ENCODE results near the gene FAM163A.

FAM163A gene

GRCh38 chr1:179856296-179856695 lies 113.2 kb downstream of the FAM163A start:
- Histone ChIP-seq H2AFZ (ENCODE audit: low read length) (no peak overlapping the region), H3K4me3 (ENCODE audit: low read length in 2 of 2) (no peak overlapping the region), H2BK15ac (ENCODE audit: low read length) (no peak overlapping the region), H2BK12ac (ENCODE audit: low read length) (no peak overlapping the region), H3K9ac (ENCODE audit: low read depth, low read length, poor library complexity) (no peak overlapping the region), H3K18ac (ENCODE audit: low read length) (no peak overlapping the region), H3K79me1 (ENCODE audit: low read depth, low read length) (no peaks in the 10 kb centered on the region), H3K4ac (ENCODE audit: low read length) (no peak overlapping the region), H2BK5ac (ENCODE audit: low read length) (no peak overlapping the region), H3K9me3 (replicated peaks in 1 of 2; ENCODE audit: control insufficient read depth in 2 of 2, insufficient read depth in 1 of 2, low read depth in 1 of 2, low read length in 2 of 2) (no peaks in the 10 kb centered on the region), H3K23ac (ENCODE audit: low read depth, low read length, poor library complexity) (no peak overlapping the region), H3K27me3 (ENCODE audit: control insufficient read depth in 3 of 3, insufficient read depth in 3 of 3, low read depth in 1 of 3, low read length in 3 of 3) (no peaks in the 10 kb centered on the region), H3K4me2 (ENCODE audit: insufficient read depth, low read length, poor library complexity, severe bottlenecking) (no peak overlapping the region), H2AK5ac (ENCODE audit: low read depth, low read length) (no peak overlapping the region), H3K4me1 (ENCODE audit: control insufficient read depth in 2 of 2, insufficient read depth in 1 of 2, low read depth in 1 of 2, low read length in 2 of 2) (peaks cover 0 to 13% of the 10 kb centered on the region in 2 donors), H3K27ac (replicated peaks; ENCODE audit: low read length) (no peak overlapping the region), H4K8ac (ENCODE audit: low read depth, low read length) (no peak overlapping the region), H2BK120ac (ENCODE audit: low read depth, low read length) (no peak overlapping the region), H3K14ac (ENCODE audit: low read length) (no peak overlapping the region), H4K91ac (ENCODE audit: low read depth, low read length, poor library complexity) (no peak overlapping the region), H3K36me3 (replicated peaks in 1 of 2; ENCODE audit: control insufficient read depth in 2 of 2, insufficient read depth in 2 of 2, low read length in 2 of 2) (peaks cover 2 to 60% of the 10 kb centered on the region in 2 donors)
- DNase-seq (ENCODE audit: low spot score) = no peak
- WGBS, 2 donors (ENCODE audit: extremely low coverage in 2 of 2, insufficient read length in 2 of 2, insufficient replicate concordance in 1 of 2) = no CpG with 5 or more reads among the region's 2 CpGs

- no peak overlapping the region for H2AK5ac ChIP-seq (ENCODE audit: low read depth, low read length)
- no peak overlapping the region for H4K8ac ChIP-seq (ENCODE audit: low read depth, low read length)
- H3K36me3 ChIP-seq (replicated peaks in 1 of 2; ENCODE audit: control insufficient read depth in 2 of 2, insufficient read depth in 2 of 2, low read length in 2 of 2) = peaks cover 2 to 63% of the 10 kb centered on the region in 2 donors
- H3K79me1 ChIP-seq (ENCODE audit: low read depth, low read length) = no peaks in the 10 kb centered on the region
- H2BK12ac ChIP-seq (ENCODE audit: low read length) = no peak overlapping the region
- H4K91ac ChIP-seq (ENCODE audit: low read depth, low read length, poor library complexity) = no peak overlapping the region
- H2BK5ac ChIP-seq (ENCODE audit: low read length) = no peak overlapping the region
- H3K14ac ChIP-seq (ENCODE audit: low read length) = no peak overlapping the region
- H3K4me2 ChIP-seq (ENCODE audit: insufficient read depth, low read length, poor library complexity, severe bottlenecking) = no peak overlapping the region
- H3K4me3 ChIP-seq (ENCODE audit: low read length in 2 of 2) = no peak overlapping the region
- no peak overlapping the region for H3K4ac ChIP-seq (ENCODE audit: low read length)
- H3K27me3 ChIP-seq (ENCODE audit: control insufficient read depth in 3 of 3, insufficient read depth in 3 of 3, low read depth in 1 of 3, low read length in 3 of 3) = no peaks in the 10 kb centered on the region
- peaks cover 0 to 13% of the 10 kb centered on the region in 2 donors for H3K4me1 ChIP-seq (ENCODE audit: control insufficient read depth in 2 of 2, insufficient read depth in 1 of 2, low read depth in 1 of 2, low read length in 2 of 2)
- no peak overlapping the region for H3K27ac ChIP-seq (replicated peaks; ENCODE audit: low read length)
- no peak overlapping the region for H2AFZ ChIP-seq (ENCODE audit: low read length)
- no peak overlapping the region for H3K9ac ChIP-seq (ENCODE audit: low read depth, low read length, poor library complexity)
- DNase-seq (ENCODE audit: low spot score) = no peak
- WGBS, 2 donors (ENCODE audit: extremely low coverage in 2 of 2, insufficient read length in 2 of 2, insufficient replicate concordance in 1 of 2) = no CpG with 5 or more reads among the region's 4 CpGs
- no peak overlapping the region for H3K23ac ChIP-seq (ENCODE audit: low read depth, low read length, poor library complexity)
- H3K18ac ChIP-seq (ENCODE audit: low read length) = no peak overlapping the region
- H3K9me3 ChIP-seq (replicated peaks in 1 of 2; ENCODE audit: control insufficient read depth in 2 of 2, insufficient read depth in 1 of 2, low read depth in 1 of 2, low read length in 2 of 2) = no peaks in the 10 kb centered on the region
- no peak overlapping the region for H2BK15ac ChIP-seq (ENCODE audit: low read length)
- H2BK120ac ChIP-seq (ENCODE audit: low read depth, low read length) = no peak overlapping the region
Observed at GRCh38 chr1:179857009-179857408, 113.9 kb downstream of the FAM163A start.

- Histone ChIP-seq H3K4ac (ENCODE audit: low read length) (no peak overlapping the region), H3K9me3 (replicated peaks in 1 of 2; ENCODE audit: control insufficient read depth in 2 of 2, insufficient read depth in 1 of 2, low read depth in 1 of 2, low read length in 2 of 2) (no peaks in the 10 kb centered on the region), H3K4me2 (ENCODE audit: insufficient read depth, low read length, poor library complexity, severe bottlenecking) (no peak overlapping the region), H2BK12ac (ENCODE audit: low read length) (no peak overlapping the region), H3K27ac (replicated peaks; ENCODE audit: low read length) (no peak overlapping the region), H2BK120ac (ENCODE audit: low read depth, low read length) (no peak overlapping the region), H3K79me1 (ENCODE audit: low read depth, low read length) (no peaks in the 10 kb centered on the region), H3K4me1 (ENCODE audit: control insufficient read depth in 2 of 2, insufficient read depth in 1 of 2, low read depth in 1 of 2, low read length in 2 of 2) (peaks cover 0 to 13% of the 10 kb centered on the region in 2 donors), H3K14ac (ENCODE audit: low read length) (no peak overlapping the region), H3K18ac (ENCODE audit: low read length) (no peak overlapping the region), H3K23ac (ENCODE audit: low read depth, low read length, poor library complexity) (no peak overlapping the region), H3K36me3 (replicated peaks in 1 of 2; ENCODE audit: control insufficient read depth in 2 of 2, insufficient read depth in 2 of 2, low read length in 2 of 2) (peaks cover 13 to 76% of the 10 kb centered on the region in 2 donors), H2AFZ (ENCODE audit: low read length) (no peak overlapping the region), H3K27me3 (ENCODE audit: control insufficient read depth in 3 of 3, insufficient read depth in 3 of 3, low read depth in 1 of 3, low read length in 3 of 3) (no peaks in the 10 kb centered on the region), H4K91ac (ENCODE audit: low read depth, low read length, poor library complexity) (no peak overlapping the region), H2AK5ac (ENCODE audit: low read depth, low read length) (no peak overlapping the region), H3K9ac (ENCODE audit: low read depth, low read length, poor library complexity) (no peak overlapping the region), H2BK15ac (ENCODE audit: low read length) (no peak overlapping the region), H3K4me3 (ENCODE audit: low read length in 2 of 2) (no peak overlapping the region), H2BK5ac (ENCODE audit: low read length) (no peak overlapping the region), H4K8ac (ENCODE audit: low read depth, low read length) (no peak overlapping the region)
- no peak for DNase-seq (ENCODE audit: low spot score)
- WGBS, 2 donors (ENCODE audit: extremely low coverage in 2 of 2, insufficient read length in 2 of 2, insufficient replicate concordance in 1 of 2) = no CpG with 5 or more reads among the region's 3 CpGs
Observed at GRCh38 chr1:179860652-179861051, 117.6 kb downstream of the FAM163A start.

DNA sequence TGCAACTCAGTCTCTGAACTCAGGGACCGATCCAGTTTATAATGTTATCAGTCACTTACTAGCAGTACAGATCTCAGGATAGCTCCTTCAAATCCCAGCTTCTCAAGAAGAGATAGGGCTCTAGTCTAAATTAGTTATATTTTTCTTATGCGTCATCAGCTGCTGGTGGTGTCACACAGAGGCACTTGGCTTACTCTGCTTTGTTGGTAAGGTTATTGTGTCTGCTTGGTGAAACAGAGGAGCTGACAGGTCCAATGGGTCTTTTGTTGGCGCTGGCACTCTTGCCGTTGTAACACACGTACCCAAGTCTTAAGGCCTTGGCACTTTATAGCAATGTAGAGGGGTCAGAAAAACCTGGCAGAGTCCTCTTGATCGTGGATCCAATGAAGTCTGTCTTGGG lies 122.3 kb downstream of the FAM163A start:
- no peak overlapping the region for H2BK12ac ChIP-seq (ENCODE audit: low read length)
- no peak overlapping the region for H2BK5ac ChIP-seq (ENCODE audit: low read length)
- no peaks in the 10 kb centered on the region for H3K79me1 ChIP-seq (ENCODE audit: low read depth, low read length)
- H3K9me3 ChIP-seq (replicated peaks in 1 of 2; ENCODE audit: control insufficient read depth in 2 of 2, insufficient read depth in 1 of 2, low read depth in 1 of 2, low read length in 2 of 2) = no peaks in the 10 kb centered on the region
- no peak overlapping the region for H3K4ac ChIP-seq (ENCODE audit: low read length)
- H4K8ac ChIP-seq (ENCODE audit: low read depth, low read length) = no peak overlapping the region
- H3K4me1 ChIP-seq (ENCODE audit: control insufficient read depth in 2 of 2, insufficient read depth in 1 of 2, low read depth in 1 of 2, low read length in 2 of 2) = peaks cover 1 to 6% of the 10 kb centered on the region in 2 donors
- H2BK15ac ChIP-seq (ENCODE audit: low read length) = no peak overlapping the region
- H3K18ac ChIP-seq (ENCODE audit: low read length) = no peak overlapping the region
- no peak for DNase-seq (ENCODE audit: low spot score)
- H2AK5ac ChIP-seq (ENCODE audit: low read depth, low read length) = no peak overlapping the region
- no peak overlapping the region for H3K4me3 ChIP-seq (ENCODE audit: low read length in 2 of 2)
- no peak overlapping the region for H3K4me2 ChIP-seq (ENCODE audit: insufficient read depth, low read length, poor library complexity, severe bottlenecking)
- no peak overlapping the region for H2AFZ ChIP-seq (ENCODE audit: low read length)
- no peak overlapping the region for H2BK120ac ChIP-seq (ENCODE audit: low read depth, low read length)
- peaks cover 16 to 91% of the 10 kb centered on the region in 2 donors for H3K36me3 ChIP-seq (replicated peaks in 1 of 2; ENCODE audit: control insufficient read depth in 2 of 2, insufficient read depth in 2 of 2, low read length in 2 of 2)
- WGBS, 2 donors (ENCODE audit: extremely low coverage in 2 of 2, insufficient read length in 2 of 2, insufficient replicate concordance in 1 of 2) = no CpG with 5 or more reads among the region's 6 CpGs
- H3K14ac ChIP-seq (ENCODE audit: low read length) = no peak overlapping the region
- no peak overlapping the region for H3K27ac ChIP-seq (replicated peaks; ENCODE audit: low read length)
- H4K91ac ChIP-seq (ENCODE audit: low read depth, low read length, poor library complexity) = no peak overlapping the region
- H3K23ac ChIP-seq (ENCODE audit: low read depth, low read length, poor library complexity) = no peak overlapping the region
- no peak overlapping the region for H3K9ac ChIP-seq (ENCODE audit: low read depth, low read length, poor library complexity)
- no peaks in the 10 kb centered on the region for H3K27me3 ChIP-seq (ENCODE audit: control insufficient read depth in 3 of 3, insufficient read depth in 3 of 3, low read depth in 1 of 3, low read length in 3 of 3)
